ENCODE data around the gene MTHFS. TPM values are rescaled to one million over a fixed set of nuclear protein-coding genes. Genes with fewer than 3 reads are reported as not detected.
A peak's percentile ranks its signal among the peaks of the same experiment; 100 is the strongest.

MTHFS gene
- total and polyA plus RNA-seq, 7 donors: 7.8 to 30.5 (median 16.2) TPM

GRCh38 chr15:79923079-79923514 is 26.3 kb upstream of the MTHFS start:
- ATAC-seq (peak; percentile 60 to 79 (median 72)), DNase-seq (peak; percentile 56 to 80)
- Histone ChIP-seq H3K27me3 (ENCODE audit: insufficient read depth in 3 of 3, low read length in 2 of 3) (no peaks in the 10 kb centered on the region), H3K4me3 (peak overlapping the region; percentile 84), H3K4me1 (no peaks in the 10 kb centered on the region), H3K36me3 (ENCODE audit: insufficient read depth in 1 of 2, low read depth in 1 of 2) (no peaks in the 10 kb centered on the region), H3K9me3 (peaks cover 34% of the 10 kb centered on the region), H3K27ac (peak overlapping the region; percentile 91)
- no peak for TF ChIP-seq CTCF (IDR thresholded peaks at IDR 0.05)
- WGBS, 3 donors: 0 to 1% (median 1%) methylated on average over 45 to 51 of the region's 51 CpGs
- intact Hi-C loops (cut with DNase I): loop anchor here in 1 of 2 donors (2.0 kb wide), 1 partner anchor 26 kb away; the partner anchor contains the start of gene MTHFS

- no peak for DNase-seq
- no peak for TF ChIP-seq CTCF (IDR thresholded peaks at IDR 0.05)
- Histone ChIP-seq H3K4me1 (no peaks in the 10 kb centered on the region), H3K27me3 (ENCODE audit: insufficient read depth in 3 of 3, low read length in 2 of 3) (no peaks in the 10 kb centered on the region), H3K36me3 (ENCODE audit: insufficient read depth in 1 of 2, low read depth in 1 of 2) (no peaks in the 10 kb centered on the region), H3K4me3 (peak overlapping the region; percentile 84), H3K27ac (peak overlapping the region; percentile 91), H3K9me3 (peaks cover 35% of the 10 kb centered on the region)
- 23 to 29% (median 25%) methylated on average over 17 of the region's 17 CpGs for WGBS, 3 donors
- intact Hi-C loops (cut with DNase I): loop anchor here in 1 of 2 donors (2.0 kb wide), 1 partner anchor 26 kb away; the partner anchor contains the start of gene MTHFS
- no peak for ATAC-seq
Observed at GRCh38 chr15:79922512-79923078, 25.8 kb upstream of the MTHFS start.

GRCh38 chr15:79919749-79920511 is 23.1 kb upstream of the MTHFS start:
- WGBS, 3 donors: 89 to 98% (median 96%) methylated on average over 12 of the region's 12 CpGs
- Histone ChIP-seq H3K9me3 (peaks cover 56% of the 10 kb centered on the region), H3K27me3 (ENCODE audit: insufficient read depth in 3 of 3, low read length in 2 of 3) (no peaks in the 10 kb centered on the region), H3K4me1 (no peaks in the 10 kb centered on the region), H3K27ac (no peak overlapping the region), H3K4me3 (no peak overlapping the region), H3K36me3 (ENCODE audit: insufficient read depth in 1 of 2, low read depth in 1 of 2) (no peaks in the 10 kb centered on the region)
- DNase-seq (no peak), ATAC-seq (no peak)
- TF ChIP-seq CTCF (IDR thresholded peaks at IDR 0.05): no peak
- intact Hi-C loops (cut with DNase I): no loop called here

- Histone ChIP-seq H3K4me3 (no peak overlapping the region), H3K4me1 (no peaks in the 10 kb centered on the region), H3K27ac (no peak overlapping the region), H3K27me3 (ENCODE audit: insufficient read depth in 3 of 3, low read length in 2 of 3) (no peaks in the 10 kb centered on the region), H3K36me3 (ENCODE audit: insufficient read depth in 1 of 2, low read depth in 1 of 2) (no peaks in the 10 kb centered on the region), H3K9me3 (peaks cover 64% of the 10 kb centered on the region)
- intact Hi-C loops (cut with DNase I): no loop called here
- WGBS, 3 donors: 95 to 99% (median 96%) methylated on average over 27 of the region's 27 CpGs
- no peak for TF ChIP-seq CTCF (IDR thresholded peaks at IDR 0.05)
- DNase-seq (no peak), ATAC-seq (no peak)
Observed at GRCh38 chr15:79919090-79919748, 22.4 kb upstream of the MTHFS start.

Measured in psoas muscle (tissue), 8 donors.